HG02840 (cell line): ENCODE data around the gene MYBPC2.
"Not testable (repeated sequence)": the region's sequence is repeated elsewhere in the genome, so short reads cannot be mapped to it uniquely, and the experiment has no call there.

Experiments
- ATAC-seq: cut with Tn5 transposase; IDR thresholded peaks from one replicate; pipeline ENCODE4 v1.9.1; 2021; ENCODE audit warnings: mild to moderate bottlenecking, moderate library complexity, moderate number of reproducible peaks; ENCODE audit not compliant: unreplicated experiment, low FRiP score

The MYBPC2 gene

GRCh38 chr19:50455992-50456391 lies 23.3 kb downstream of the MYBPC2 start:
- no peak for ATAC-seq

GRCh38 chr19:50457300-50457699 lies 24.6 kb downstream of the MYBPC2 start:
- ATAC-seq: no peak

GRCh38 chr19:50458396-50459066 lies 25.8 kb downstream of the MYBPC2 start:
- no peak for ATAC-seq

- no peak for ATAC-seq
Observed at GRCh38 chr19:50459067-50459456, 26.4 kb downstream of the MYBPC2 start.

- ATAC-seq: no peak
Observed at GRCh38 chr19:50459638-50460037, 26.9 kb downstream of the MYBPC2 start.

- ATAC-seq: no peak
Observed at GRCh38 chr19:50460161-50460765, 27.6 kb downstream of the MYBPC2 start.

- no peak for ATAC-seq
Observed at GRCh38 chr19:50461066-50461875, 28.6 kb downstream of the MYBPC2 start.

GRCh38 chr19:50462970-50463369 lies 30.3 kb downstream of the MYBPC2 start:
- ATAC-seq: no peak

- ATAC-seq: no peak
Observed at GRCh38 chr19:50464348-50464747, 31.7 kb downstream of the MYBPC2 start.

- ATAC-seq: no peak
Observed at GRCh38 chr19:50465000-50465399, 32.3 kb downstream of the MYBPC2 start.

GRCh38 chr19:50465986-50466705 lies 33.5 kb downstream of the MYBPC2 start:
- ATAC-seq: no peak

GRCh38 chr19:50466706-50467039 lies 34.0 kb downstream of the MYBPC2 start:
- ATAC-seq: no peak

- no peak for ATAC-seq
Observed at GRCh38 chr19:50467566-50467965, 34.9 kb downstream of the MYBPC2 start.

- no peak for ATAC-seq
Observed at GRCh38 chr19:50468818-50469217, 36.1 kb downstream of the MYBPC2 start.

GRCh38 chr19:50473336-50473735 lies 40.6 kb downstream of the MYBPC2 start:
- not testable (repeated sequence) for ATAC-seq

GRCh38 chr19:50475101-50475568 lies 42.4 kb downstream of the MYBPC2 start:
- no peak for ATAC-seq

GRCh38 chr19:50475736-50476223 lies 43.1 kb downstream of the MYBPC2 start:
- peak; percentile 10 for ATAC-seq

- peak; percentile 62 for ATAC-seq
Observed at GRCh38 chr19:50476224-50476906, 43.7 kb downstream of the MYBPC2 start, which contains the start of the genes EMC10 and GARIN5A. Gene EMC10 (plus strand): TSS chr19:50476507. CDS start chr19:50476545, 38 bp downstream. Gene GARIN5A (minus strand): TSS chr19:50476848. CDS start chr19:50476388, 460 bp downstream.

- no peak for ATAC-seq
Observed at GRCh38 chr19:50476907-50477238, 44.2 kb downstream of the MYBPC2 start.
